LNCaP clone FGC (cell line): ENCODE measurements around the gene WNK2.

Experiments
- DNase-seq: peaks from one replicate; pipeline ENCODE4 v3.0.0-alpha.2; 2011; ENCODE audit warnings: low read depth
- H3K4me3 ChIP-seq: 2 replicates; pipeline ENCODE4 v1.5.1; 2011; ENCODE audit warnings: mild to moderate bottlenecking, low read depth, low read length, control low read depth
- CTCF ChIP-seq: IDR thresholded peaks from 2 replicates; pipeline ENCODE4 v1.5.1; 2012; ENCODE audit warnings: mild to moderate bottlenecking; ENCODE audit not compliant: control insufficient read depth, insufficient read depth; ENCODE audit errors: extremely low read depth

Gene WNK2

DNA sequence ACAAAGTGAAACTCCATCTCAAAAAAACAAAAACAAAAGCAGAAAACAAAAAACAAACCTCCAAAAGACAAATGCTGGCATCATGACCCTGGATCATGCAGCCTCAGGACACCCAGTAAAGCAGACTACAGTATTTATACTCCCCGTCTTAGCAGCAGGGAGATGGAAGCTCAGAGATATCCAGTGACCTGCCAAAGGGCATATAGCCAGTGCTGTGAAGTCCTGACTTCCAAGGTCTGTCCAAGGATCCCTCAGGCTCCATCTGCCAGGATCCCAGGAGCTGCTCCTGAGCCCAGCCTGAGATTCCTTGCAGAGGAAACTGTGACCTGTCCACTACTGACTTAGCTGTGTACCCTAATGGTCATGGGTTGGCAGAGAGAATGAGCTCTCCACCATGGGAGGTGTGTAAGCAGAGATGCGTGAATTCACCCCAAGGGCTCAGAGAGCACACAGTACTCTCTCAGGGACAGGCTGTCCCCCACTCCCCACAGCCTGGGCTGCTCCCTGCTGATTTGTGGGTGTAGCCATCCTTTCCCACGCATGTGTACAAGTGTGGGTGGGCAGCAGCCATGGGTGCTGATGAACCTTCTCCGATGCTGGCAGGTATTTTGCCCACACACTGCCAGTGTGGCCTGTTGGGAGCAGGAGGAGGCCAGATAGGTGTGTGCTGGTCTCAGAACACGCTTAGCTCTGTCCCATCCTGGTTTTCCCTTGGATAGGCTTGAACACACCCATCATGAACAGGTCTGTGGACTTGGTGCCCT, 2.1 kb upstream of the WNK2 start:
- TF ChIP-seq CTCF, result no peak
- DNase-seq, result no peak
- H3K4me3 ChIP-seq, result no peak overlapping the region

DNA sequence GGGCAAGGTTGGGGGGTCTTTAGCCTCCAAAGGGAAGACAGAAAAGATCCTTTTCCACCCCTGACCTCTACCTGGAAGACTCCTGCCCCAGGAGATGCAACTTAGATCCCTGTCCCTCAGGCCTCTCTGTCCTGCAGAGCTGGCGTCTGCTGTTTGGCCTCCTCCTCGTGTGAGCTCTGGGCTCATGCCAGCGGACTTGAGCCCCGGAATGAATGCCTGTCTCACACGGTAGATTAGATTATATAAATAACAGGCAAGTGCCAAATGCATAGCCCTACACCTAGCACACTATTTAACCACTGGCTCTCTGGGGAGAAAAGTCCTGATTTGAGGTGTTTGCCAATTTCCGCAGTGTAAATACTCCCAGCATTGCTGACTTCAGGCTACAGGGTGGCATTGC, 1.4 kb upstream of the WNK2 start:
- no peak for DNase-seq
- no peak for TF ChIP-seq CTCF
- no peak overlapping the region for H3K4me3 ChIP-seq

DNA sequence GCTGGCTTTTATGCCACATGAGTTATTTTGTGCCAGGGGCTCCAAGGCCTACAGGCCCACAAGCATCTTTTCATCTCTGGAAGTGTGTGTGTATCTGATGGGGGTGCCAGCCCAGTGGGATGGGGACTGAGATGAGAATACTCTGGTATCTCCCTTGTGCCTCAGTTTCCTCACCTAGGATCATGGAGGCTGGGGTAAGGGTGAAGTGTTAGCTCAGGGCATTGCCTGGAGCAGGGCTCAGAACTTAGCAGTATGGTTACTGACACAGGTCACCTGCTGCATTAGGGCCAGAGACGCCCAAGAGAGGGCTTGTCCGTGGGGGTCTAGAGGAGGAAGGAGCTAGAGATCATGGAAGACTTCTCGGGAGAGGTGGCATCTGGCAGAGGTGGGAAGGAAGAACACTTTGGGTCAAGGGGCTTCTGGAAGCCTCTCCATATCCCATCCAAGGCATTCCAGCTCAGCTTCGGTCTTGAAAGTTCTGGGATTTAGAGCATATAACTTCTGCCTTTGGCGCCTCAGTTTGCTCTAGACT, 742 bp upstream of the WNK2 start:
- TF ChIP-seq CTCF, result no peak
- DNase-seq, result no peak
- H3K4me3 ChIP-seq, result peak overlapping the region; percentile 66

DNA sequence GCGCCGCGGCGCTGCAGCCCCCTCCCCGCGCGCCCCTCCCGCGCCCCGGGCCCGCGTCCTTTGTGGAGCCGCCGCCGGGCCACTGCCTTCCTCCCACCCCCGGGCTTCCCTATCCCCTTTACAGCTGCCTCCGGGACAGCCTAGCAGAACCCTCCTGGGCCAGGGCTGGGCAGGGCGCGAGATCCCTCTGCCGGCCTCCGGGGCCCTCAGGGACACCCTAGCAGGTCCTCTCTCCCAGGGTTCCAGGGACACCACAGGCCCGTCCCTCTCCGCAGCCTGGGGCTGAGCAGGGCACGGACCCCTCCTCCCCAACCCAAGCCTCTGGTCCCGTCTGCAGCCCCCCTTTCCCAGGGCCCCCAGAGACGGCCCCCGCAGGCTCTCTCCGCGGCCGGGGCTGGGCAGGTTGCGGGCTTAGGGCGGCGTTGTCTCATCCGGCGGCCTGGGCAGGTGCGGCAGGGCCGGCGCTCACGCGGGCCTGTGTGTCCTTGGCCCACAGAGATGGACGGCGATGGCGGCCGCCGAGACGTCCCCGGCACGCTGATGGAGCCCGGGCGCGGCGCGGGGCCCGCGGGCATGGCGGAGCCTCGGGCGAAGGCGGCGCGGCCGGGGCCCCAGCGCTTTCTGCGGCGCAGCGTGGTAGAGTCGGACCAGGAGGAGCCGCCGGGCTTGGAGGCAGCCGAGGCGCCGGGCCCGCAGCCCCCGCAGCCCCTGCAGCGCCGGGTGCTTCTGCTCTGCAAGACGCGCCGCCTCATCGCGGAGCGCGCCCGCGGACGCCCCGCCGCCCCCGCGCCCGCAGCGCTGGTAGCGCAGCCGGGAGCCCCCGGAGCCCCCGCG, 710 bp downstream of the WNK2 start:
- DNase-seq, result no peak
- H3K4me3 ChIP-seq, result peak overlapping the region; percentile 66
- TF ChIP-seq CTCF, result no peak

- no peak overlapping the region for H3K4me3 ChIP-seq
- no peak for TF ChIP-seq CTCF
- DNase-seq, result no peak
Observed at GRCh38 chr9:93185266-93186214, 1.6 kb downstream of the WNK2 start.

- no peak for DNase-seq
- no peak for TF ChIP-seq CTCF
- no peak overlapping the region for H3K4me3 ChIP-seq
Observed at GRCh38 chr9:93186215-93186945, 2.4 kb downstream of the WNK2 start.
